Esophagus squamous epithelium (tissue), 4 donors: ENCODE results near the gene ARFGAP3.

Experiments
- POLR2A ChIP-seq, 4 donors: fragments of 450-650 bp; IDR thresholded peaks; one replicate each; pipeline ENCODE4 v1.6.1; 2017; ENCODE audit warnings: antibody characterized with exemption in 4 of 4, mild to moderate bottlenecking in 4 of 4, moderate library complexity in 3 of 4
- TF ChIP-seq, protein P1 (sequence below), 6 experiments: fragments of 450-650 bp in 4 of 6; fragments of 200-600 bp in 2 of 6; sonication (generic) in 2 of 6; IDR thresholded peaks; one replicate each; pipeline ENCODE4 v1.5.1; 2016 to 2019; ENCODE audit warnings: antibody characterized with exemption in 6 of 6, mild to moderate bottlenecking in 4 of 6, moderate library complexity in 4 of 6

- TF ChIP-seq, protein P1, sequence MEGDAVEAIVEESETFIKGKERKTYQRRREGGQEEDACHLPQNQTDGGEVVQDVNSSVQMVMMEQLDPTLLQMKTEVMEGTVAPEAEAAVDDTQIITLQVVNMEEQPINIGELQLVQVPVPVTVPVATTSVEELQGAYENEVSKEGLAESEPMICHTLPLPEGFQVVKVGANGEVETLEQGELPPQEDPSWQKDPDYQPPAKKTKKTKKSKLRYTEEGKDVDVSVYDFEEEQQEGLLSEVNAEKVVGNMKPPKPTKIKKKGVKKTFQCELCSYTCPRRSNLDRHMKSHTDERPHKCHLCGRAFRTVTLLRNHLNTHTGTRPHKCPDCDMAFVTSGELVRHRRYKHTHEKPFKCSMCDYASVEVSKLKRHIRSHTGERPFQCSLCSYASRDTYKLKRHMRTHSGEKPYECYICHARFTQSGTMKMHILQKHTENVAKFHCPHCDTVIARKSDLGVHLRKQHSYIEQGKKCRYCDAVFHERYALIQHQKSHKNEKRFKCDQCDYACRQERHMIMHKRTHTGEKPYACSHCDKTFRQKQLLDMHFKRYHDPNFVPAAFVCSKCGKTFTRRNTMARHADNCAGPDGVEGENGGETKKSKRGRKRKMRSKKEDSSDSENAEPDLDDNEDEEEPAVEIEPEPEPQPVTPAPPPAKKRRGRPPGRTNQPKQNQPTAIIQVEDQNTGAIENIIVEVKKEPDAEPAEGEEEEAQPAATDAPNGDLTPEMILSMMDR (IDR thresholded peaks at IDR 0.05): no peak
- TF ChIP-seq POLR2A (IDR thresholded peaks at IDR 0.05): no peak
Observed at GRCh38 chr22:42805016-42805997, 51.8 kb downstream of the ARFGAP3 start.
